Urinary bladder (tissue), 4 donors: ENCODE measurements around the gene EDARADD. TPM values are rescaled to one million over a fixed set of nuclear protein-coding genes. Genes with fewer than 3 reads are reported as not detected.

Experiments used
- DNase-seq: peaks from one replicate; pipeline ENCODE4 v3.0.0-alpha.2; 2015; ENCODE audit errors: extremely low spot score
- H3K27ac ChIP-seq: one replicate; pipeline ENCODE4 v1.5.1; 2013; ENCODE audit warnings: low read depth, mild to moderate bottlenecking, moderate library complexity
- H3K36me3 ChIP-seq: one replicate; pipeline ENCODE4 v1.6.1; 2013; ENCODE audit warnings: mild to moderate bottlenecking, moderate library complexity; ENCODE audit not compliant: insufficient read depth
- H3K4me1 ChIP-seq: one replicate; pipeline ENCODE4 v1.6.1; 2013; ENCODE audit warnings: mild to moderate bottlenecking, moderate library complexity; ENCODE audit not compliant: insufficient read depth
- H3K4me3 ChIP-seq: one replicate; pipeline ENCODE4 v1.5.1; 2013; ENCODE audit warnings: low read depth, low read length
- WGBS: extraction: QIAGEN DNeasy Blood & Tissue Kit; methylation state at CpG from one replicate; pipeline ENCODE4 v1.1.7; 2013; 5-methylcytosine and 5-hydroxymethylcytosine counted together
- polyA plus RNA-seq: library from polyadenylated mRNA; stranded (reverse); fragments of 200-250 nt; gene quantifications from one replicate; pipeline ENCODE4 v1.2.3, GENCODE V29; 2013
- total RNA-seq: library from RNA; depleted of rRNA; stranded (reverse); fragments of >200 nt; gene quantifications from one replicate; pipeline ENCODE4 v1.2.3, GENCODE V29; 2014
- donor health status: healthy with polysubstance abuse.
- donor health status: healthy.

EDARADD gene
- total and polyA plus RNA-seq, 2 donors = 2.8 to 10.6 TPM

DNA sequence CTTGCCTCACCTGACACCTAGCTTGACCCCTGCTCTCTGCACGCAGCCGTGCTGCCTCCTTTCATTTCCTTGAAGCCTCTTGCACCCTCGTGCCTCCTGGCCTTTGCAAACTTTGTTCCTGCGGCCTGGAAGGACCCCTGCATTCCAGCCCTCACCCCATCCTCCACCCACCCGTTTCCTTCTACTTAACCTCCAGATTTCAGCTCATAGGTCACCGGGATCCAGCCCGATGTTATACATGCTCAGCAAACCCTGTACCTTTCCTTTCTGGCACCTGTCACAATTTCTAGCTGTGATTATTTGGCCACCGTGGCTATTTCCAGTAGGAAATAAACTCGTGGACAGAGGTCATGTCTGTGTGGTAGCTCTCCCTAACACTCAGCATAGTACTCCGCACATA is 4.5 kb downstream of the EDARADD start:
- H3K27ac ChIP-seq = no peak overlapping the region
- H3K4me1 ChIP-seq = no peaks in the 10 kb centered on the region
- 81% methylated on average over 10 of the region's 10 CpGs for WGBS
- H3K4me3 ChIP-seq = no peak overlapping the region
- no peak for DNase-seq
- H3K36me3 ChIP-seq = no peaks in the 10 kb centered on the region

DNA sequence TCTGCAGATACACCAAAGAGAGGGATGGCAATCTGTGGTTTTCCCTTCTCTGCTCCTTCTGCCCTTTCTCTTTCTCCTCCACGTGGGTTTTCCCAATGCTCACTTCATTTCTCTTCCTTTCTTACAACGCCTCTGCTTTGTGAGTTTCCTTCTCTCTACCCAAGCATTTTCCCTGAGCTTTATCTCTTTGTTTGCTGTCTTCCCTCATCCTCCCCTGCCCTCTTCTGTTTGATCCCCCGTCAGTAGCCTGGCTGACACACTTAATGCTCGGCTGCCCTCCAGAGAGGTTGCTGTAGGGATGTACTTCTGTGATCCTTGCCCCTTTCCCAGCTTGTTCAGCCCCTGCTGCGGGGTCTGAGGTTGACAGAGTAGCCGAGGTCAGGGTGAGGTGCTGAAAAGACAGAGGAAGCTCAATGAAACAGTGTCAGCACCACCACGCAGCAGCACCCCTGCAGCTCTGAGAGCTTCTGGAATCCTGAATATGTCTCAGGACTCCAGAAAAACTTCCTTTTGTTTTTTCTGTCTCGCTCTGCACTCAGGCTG is 6.0 kb downstream of the EDARADD start:
- 44% methylated on average over 8 of the region's 8 CpGs for WGBS
- Histone ChIP-seq H3K4me3 (no peak overlapping the region), H3K36me3 (no peaks in the 10 kb centered on the region), H3K4me1 (no peaks in the 10 kb centered on the region), H3K27ac (no peak overlapping the region)
- no peak for DNase-seq

DNA sequence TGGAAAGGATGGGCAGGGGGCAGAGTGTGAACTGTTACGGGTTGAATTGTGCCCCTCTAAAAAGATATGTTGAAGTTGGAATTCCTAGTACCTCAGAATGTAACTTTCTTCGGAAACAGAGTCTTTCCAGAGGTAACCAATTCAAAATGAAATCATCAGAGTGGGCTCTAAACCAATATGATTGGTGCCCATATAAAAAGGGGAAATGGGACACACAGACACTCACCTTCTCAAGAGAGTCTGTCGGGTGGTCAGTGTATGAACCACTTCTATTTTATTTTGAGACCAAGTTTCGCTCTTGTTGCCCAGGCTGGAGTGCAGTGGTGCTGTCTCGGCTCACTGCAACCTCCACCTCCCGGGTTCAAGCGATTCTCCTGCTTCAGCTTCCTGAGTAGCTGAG is 7.6 kb downstream of the EDARADD start:
- Histone ChIP-seq H3K4me3 (no peak overlapping the region), H3K4me1 (no peaks in the 10 kb centered on the region), H3K36me3 (no peaks in the 10 kb centered on the region), H3K27ac (no peak overlapping the region)
- no peak for DNase-seq
- WGBS = 92% methylated on average over 7 of the region's 7 CpGs

DNA sequence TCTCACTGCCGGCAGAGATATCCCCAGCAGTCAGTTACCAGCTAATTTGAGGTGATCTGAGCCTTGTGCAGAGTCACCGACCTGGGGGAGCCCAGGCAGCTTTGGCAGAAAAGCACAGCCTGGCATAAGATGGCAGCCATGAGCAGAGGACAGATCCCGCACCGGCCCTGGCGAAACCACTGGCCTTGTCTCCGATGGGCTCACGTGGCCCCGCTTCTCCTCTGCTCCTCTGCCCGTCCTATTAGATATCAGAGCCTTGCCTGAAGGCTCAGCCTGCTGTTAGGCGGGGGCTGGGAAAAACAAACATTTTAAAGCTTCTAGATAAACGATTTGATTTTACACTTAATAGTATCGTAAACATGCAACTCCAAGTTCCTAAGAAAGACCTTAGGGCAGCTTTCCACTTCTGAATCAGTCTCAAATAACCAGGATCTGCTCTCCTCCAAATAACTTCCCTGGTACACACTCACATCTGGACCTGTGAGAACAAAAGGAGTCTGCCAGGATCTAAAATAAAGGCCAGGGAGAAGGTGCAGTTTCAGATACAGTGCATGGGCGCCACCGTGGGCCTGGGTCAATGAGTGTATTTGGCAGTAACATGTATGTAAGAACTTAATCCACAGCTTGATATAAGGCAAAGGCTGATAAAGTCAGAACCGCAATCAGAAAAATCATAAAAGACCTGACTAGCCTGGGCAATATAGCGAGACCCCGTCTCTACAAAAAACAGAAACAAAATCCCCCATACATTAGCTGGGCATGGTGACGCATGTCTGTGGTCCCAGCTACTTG is 10.0 kb downstream of the EDARADD start:
- H3K4me3 ChIP-seq = no peak overlapping the region
- no peaks in the 10 kb centered on the region for H3K4me1 ChIP-seq
- H3K36me3 ChIP-seq = no peaks in the 10 kb centered on the region
- no peak overlapping the region for H3K27ac ChIP-seq
- no peak for DNase-seq
- WGBS = 67% methylated on average over 18 of the region's 18 CpGs

DNA sequence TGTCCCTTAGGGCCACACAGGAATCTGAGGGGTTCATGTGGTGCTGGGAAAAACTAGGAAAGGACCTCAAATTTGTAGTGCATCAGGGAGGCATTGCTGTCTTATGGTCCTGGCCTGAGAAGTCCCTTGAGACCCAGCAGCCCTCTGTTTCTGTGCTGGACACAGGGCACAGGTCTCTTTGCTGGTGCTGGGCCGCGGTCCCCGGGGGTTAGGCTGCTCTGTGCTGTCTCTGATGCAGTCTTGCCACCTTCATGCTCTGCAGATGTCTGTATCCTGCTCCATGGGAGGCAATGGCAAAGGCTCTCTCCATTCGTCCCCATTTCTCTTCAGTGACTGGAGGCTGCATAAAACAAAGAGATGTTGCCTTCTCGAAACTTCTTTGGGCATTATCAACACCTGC is 13.0 kb downstream of the EDARADD start:
- DNase-seq = no peak
- Histone ChIP-seq H3K4me3 (no peak overlapping the region), H3K4me1 (no peaks in the 10 kb centered on the region), H3K36me3 (no peaks in the 10 kb centered on the region), H3K27ac (no peak overlapping the region)
- WGBS = 86% methylated on average over 5 of the region's 5 CpGs

DNA sequence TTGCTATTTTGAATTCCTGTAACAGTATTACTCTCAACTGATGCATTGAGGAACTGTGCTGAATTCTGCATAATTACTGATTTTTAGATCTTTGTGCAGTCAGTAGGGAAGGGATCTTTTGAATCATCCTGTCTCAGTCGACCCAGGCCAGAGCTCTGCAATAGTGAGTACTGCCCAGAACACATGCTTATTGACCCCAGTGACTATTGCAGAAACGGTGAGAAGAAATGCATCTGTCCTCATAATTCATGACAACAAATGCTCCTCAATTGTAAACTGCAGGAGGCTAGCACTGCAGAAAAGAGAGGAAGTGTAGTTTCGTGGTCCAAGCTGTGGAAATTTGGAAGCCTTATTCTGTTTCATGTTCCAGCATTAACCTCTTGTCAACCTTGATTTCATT is 19.6 kb downstream of the EDARADD start:
- DNase-seq = no peak
- 33% methylated on average over 3 of the region's 3 CpGs for WGBS
- Histone ChIP-seq H3K27ac (no peak overlapping the region), H3K4me3 (no peak overlapping the region), H3K36me3 (no peaks in the 10 kb centered on the region), H3K4me1 (no peaks in the 10 kb centered on the region)

DNA sequence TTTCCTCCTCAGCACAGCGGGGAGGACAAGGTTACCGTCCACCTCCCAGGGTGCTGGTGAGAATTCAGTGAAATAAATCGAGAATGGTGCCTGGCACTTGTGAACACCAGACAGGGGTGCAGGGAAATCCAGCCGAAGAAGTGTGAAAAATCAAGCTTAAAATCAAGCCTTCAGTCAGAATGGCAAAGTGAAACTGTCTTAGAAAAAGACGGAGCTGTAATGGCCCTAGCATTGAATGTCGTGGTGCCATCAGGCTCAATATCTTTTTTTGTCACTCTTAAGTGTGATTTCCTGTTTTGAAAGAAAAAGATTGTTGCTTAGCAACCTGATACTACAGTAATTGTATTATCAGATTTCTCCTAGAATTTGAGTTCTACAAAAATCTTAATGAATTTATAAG is 22.1 kb downstream of the EDARADD start:
- WGBS = 74% methylated on average over 6 of the region's 6 CpGs
- DNase-seq = no peak

DNA sequence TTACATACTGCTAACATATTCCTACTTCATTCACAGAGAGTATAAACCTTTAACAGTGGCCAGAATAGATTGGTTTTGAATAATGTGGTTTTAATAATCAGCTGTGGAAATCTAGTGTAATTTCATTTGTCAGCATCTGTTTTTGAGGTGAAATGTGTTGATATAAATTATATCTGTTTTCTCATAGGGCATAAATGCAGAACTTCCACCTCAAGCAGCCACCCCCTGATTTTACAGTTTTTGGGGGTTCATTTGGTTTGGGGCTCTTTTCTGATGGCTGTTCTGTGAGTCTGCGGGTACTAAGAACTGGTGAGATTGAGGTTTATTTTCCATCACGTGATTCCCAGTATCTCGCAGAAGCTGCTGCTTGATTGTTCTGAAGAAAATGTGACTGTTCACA is 23.2 kb downstream of the EDARADD start:
- no peaks in the 10 kb centered on the region for H3K36me3 ChIP-seq

More for the DNA sequence above, 22.1 kb downstream of the EDARADD start:
- Histone ChIP-seq H3K36me3 (no peaks in the 10 kb centered on the region), H3K4me1 (no peaks in the 10 kb centered on the region), H3K4me3 (no peak overlapping the region), H3K27ac (no peak overlapping the region)

DNA sequence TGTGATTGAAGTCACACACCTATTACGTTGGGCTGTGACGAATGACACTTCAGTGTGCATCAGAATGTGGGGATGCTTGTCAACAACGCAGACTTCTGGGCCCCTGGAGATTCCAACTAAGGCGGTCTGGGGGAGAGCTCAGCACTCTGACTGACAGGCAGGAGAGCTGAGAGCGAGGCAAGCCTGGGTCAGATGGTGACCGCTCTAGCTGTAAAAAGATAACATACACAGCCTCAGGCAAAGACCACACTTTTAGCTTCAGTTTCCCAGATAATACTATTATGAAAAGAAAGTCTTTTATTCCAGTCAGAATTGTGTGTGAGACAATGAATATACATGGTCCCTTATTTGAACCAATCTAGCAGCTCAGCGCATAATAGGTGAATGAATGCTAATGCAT is 25.4 kb downstream of the EDARADD start:
- no peaks in the 10 kb centered on the region for H3K4me1 ChIP-seq
- H3K27ac ChIP-seq = no peak overlapping the region
- no peaks in the 10 kb centered on the region for H3K36me3 ChIP-seq
- WGBS = 87% methylated on average over 7 of the region's 7 CpGs
- DNase-seq = no peak
- no peak overlapping the region for H3K4me3 ChIP-seq

More for the DNA sequence above, 23.2 kb downstream of the EDARADD start:
- H3K27ac ChIP-seq = no peak overlapping the region
- DNase-seq = no peak
- no peaks in the 10 kb centered on the region for H3K4me1 ChIP-seq
- 82% methylated on average over 3 of the region's 3 CpGs for WGBS
- no peak overlapping the region for H3K4me3 ChIP-seq

DNA sequence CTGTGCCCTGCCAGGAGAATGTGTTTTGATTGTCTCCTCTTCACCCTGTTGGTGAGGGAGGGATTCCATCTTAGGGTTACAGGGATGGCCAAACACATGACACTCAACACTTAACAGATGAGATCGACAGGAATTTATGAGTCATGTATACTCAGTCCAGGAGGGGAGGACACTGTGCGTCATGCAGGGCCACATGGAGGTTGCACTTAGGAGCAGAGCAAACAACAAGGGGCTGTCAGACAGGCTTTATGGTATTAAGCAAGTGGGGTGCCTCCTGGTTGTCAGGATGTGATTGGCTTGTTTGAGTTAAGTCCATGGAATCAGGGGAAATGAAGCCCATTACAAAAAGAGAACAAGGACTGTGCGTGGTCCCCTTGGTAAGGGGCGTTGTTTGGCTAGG is 26.9 kb downstream of the EDARADD start:
- no peaks in the 10 kb centered on the region for H3K4me1 ChIP-seq
- H3K4me3 ChIP-seq = no peak overlapping the region
- no peaks in the 10 kb centered on the region for H3K36me3 ChIP-seq
- H3K27ac ChIP-seq = no peak overlapping the region
- no peak for DNase-seq
- WGBS = no CpG with 5 or more reads among the region's 4 CpGs

DNA sequence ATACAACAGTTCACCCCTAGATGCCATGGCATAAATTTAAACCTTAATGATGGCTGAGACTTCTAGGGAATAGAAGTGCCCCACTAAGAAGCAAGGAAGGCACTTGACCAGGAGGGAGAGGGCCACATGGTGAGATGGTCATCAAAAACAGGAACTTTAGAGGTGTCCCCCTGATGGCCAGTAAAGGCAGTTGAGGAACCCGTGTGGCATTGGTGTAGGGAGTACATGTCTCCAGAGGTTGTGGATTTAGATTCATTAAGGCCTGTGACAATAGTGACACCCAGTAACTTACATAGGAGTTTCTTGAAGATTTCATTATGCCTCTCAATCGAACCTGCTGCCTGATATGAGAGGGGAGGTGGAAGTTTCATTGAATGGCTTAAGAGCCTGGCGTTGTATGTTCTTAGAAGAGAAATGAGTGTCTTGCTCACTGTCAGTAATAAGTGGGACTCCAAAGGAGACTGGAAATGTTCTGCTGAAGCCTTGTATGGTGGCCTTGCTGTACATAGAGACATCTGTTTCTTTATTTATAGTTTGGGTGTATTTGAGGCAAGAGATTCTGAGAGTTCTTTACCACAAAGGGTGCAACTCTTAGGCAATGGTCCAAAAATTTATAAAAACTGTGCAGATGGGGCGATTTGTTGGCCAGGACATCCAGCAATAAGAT is 27.9 kb downstream of the EDARADD start:
- Histone ChIP-seq H3K4me1 (no peaks in the 10 kb centered on the region), H3K4me3 (no peak overlapping the region)

DNA sequence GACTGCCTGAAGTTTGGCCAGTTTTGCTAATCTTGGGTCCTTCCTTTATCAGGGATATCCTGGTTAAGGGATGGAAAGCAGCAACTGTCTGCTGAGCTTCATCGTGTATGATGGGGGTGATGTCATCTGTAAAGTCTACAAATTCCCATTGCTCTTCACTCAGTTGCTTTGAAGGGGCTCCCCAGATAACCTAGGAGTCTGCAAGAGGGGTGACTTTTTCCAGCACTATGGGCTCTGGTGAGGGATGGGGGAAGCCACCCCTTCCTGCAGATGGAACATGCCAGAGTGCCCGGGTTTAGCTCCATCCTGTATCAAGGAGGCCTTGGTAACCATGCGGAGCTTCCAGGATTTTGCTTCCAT is 28.4 kb downstream of the EDARADD start:
- H3K27ac ChIP-seq = no peak overlapping the region
- no peak for DNase-seq
- H3K4me3 ChIP-seq = no peak overlapping the region
- H3K36me3 ChIP-seq = no peaks in the 10 kb centered on the region
- WGBS = 53% methylated on average over 3 of the region's 3 CpGs
- H3K4me1 ChIP-seq = no peaks in the 10 kb centered on the region

More for the DNA sequence above, 27.9 kb downstream of the EDARADD start:
- Histone ChIP-seq H3K36me3 (no peaks in the 10 kb centered on the region), H3K27ac (no peak overlapping the region)
- 60% methylated on average over 4 of the region's 4 CpGs for WGBS
- no peak for DNase-seq

DNA sequence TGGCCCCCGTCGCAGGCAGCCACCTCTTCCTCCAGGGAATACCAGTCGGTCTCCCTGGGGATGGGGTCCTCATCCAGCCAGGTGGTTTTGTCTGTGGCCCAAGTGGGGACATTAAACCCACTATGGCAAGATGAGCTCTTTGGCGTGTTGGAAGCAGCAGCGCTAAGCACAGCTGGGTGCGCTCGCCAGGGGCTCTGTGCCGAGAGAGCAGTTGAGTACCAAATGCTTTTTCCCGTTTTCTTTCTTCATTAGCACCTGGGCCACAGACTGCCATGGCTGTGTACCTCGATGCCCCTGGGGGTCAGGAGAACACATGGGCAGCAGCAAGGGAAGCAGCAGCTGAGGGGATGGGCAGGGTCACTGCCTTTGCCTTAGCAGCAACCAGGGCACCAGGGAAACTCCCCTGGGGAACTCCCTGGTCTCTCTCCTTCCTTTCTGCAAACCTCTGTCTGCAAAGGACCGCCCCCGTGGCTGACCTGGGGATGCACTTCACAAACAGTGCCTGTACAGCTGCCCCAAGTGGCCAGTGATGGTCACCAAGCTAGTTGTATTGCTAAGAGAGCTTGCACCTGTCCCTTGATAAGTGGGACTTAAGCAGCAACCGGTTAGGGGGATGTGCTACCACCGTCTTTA is 31.1 kb downstream of the EDARADD start:
- Histone ChIP-seq H3K27ac (no peak overlapping the region), H3K4me3 (no peak overlapping the region), H3K4me1 (no peaks in the 10 kb centered on the region), H3K36me3 (no peaks in the 10 kb centered on the region)
- 90% methylated on average over 14 of the region's 14 CpGs for WGBS
- DNase-seq = no peak

DNA sequence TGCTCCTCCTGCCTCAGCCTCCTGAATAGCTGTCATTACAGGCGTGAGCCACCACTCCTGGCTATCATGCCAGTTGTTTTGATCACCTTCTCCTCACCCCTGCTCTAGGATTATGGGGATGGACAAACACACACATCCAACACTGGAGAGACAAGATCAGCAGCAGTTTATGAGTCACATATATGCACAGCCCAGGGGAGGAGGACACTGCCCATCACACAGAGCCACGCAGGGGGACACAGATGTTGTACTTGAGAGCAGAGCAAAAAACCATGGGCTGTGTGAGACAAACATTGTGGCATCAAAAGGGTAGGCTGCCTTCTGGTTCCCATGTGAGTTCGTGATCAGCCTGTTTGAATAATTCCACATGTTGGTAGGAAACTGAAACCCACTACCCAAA is 32.1 kb downstream of the EDARADD start:
- no peak for DNase-seq
- WGBS = 91% methylated on average over 3 of the region's 3 CpGs
- Histone ChIP-seq H3K4me1 (no peaks in the 10 kb centered on the region), H3K4me3 (no peak overlapping the region), H3K27ac (no peak overlapping the region), H3K36me3 (no peaks in the 10 kb centered on the region)
